GM12878 (cell line): ENCODE results near the gene SPEM2. TPM values are rescaled to one million over a fixed set of nuclear protein-coding genes. Genes with fewer than 3 reads are reported as not detected.

Experiments used
- ATAC-seq: fragments of 200-7000 bp; cut with Tn5 transposase; 3 replicates; pipeline ENCODE4 v1.9.1; 2020; ENCODE audit warnings: mild to moderate bottlenecking, moderate library complexity
- BruUV-seq: library from RNA; stranded (reverse); fragments of 400-500 nt; replicated peaks from 2 replicates; lab custom pipeline; 2021; lab: Mats Ljungman, UMichigan
- CTCF ChIA-PET: fragments of 300-600 bp; sonication (Branson Sonifier 250); formaldehyde crosslinking; extraction: SDS; loops from one replicate; lab custom pipeline; 2021; ENCODE audit warnings: inconsistent platforms; lab: Yijun Ruan, JAX
- POLR2A ChIA-PET: fragments of 350-600 bp; formaldehyde crosslinking; extraction: SDS; loops from one replicate; lab custom pipeline; 2021; ENCODE audit warnings: inconsistent platforms; lab: Charles Lee
- RAD21 ChIA-PET: fragments of 300-600 bp; sonication (Branson Sonifier 250); formaldehyde crosslinking; loops from one replicate; lab custom pipeline; 2023; ENCODE audit warnings: antibody characterized with exemption; ENCODE audit not compliant: unreplicated experiment; lab: Charles Lee
- SMC1A ChIA-PET: fragments of 300-600 bp; sonication (Branson Sonifier 250); formaldehyde crosslinking; loops from one replicate; lab custom pipeline; 2023; ENCODE audit not compliant: unreplicated experiment, uncharacterized antibody; lab: Charles Lee
- DNase-seq: peaks from one replicate; pipeline ENCODE4 v3.0.0-alpha.2; 2011; ENCODE audit warnings: low read depth, low spot score
- FAIRE-seq: peaks from 3 replicates; lab custom pipeline; 2011; peaks lifted over from hg19 to GRCh38; lab: Jason Lieb, UNC
- H2AFZ ChIP-seq: 2 replicates; pipeline ENCODE4 v1.6.0; 2011; ENCODE audit warnings: low read depth, low read length, control low read depth; ENCODE audit not compliant: control insufficient read depth
- H3K27ac ChIP-seq: 2 replicates; pipeline ENCODE4 v1.5.1; 2011; ENCODE audit warnings: control low read depth; ENCODE audit not compliant: control insufficient read depth, insufficient read depth
- H3K27me3 ChIP-seq, 2 experiments: replicated peaks in 1 of 2; 2 replicates each; pipeline versions ENCODE4 v1.6.0 to v1.6.1; 2011; ENCODE audit warnings: low read length in 1 of 2; ENCODE audit not compliant: control insufficient read depth in 2 of 2, insufficient read depth in 2 of 2
- H3K36me3 ChIP-seq, 2 experiments: 2 replicates each; pipeline ENCODE4 v1.5.1; 2011; ENCODE audit warnings: low read length in 1 of 2; ENCODE audit not compliant: control insufficient read depth in 2 of 2, insufficient read depth in 2 of 2
- H3K4me1 ChIP-seq: 2 replicates; pipeline ENCODE4 v1.6.1; 2011; ENCODE audit warnings: mild to moderate bottlenecking, low read length, moderate library complexity, mixed read lengths; ENCODE audit not compliant: control insufficient read depth, insufficient read depth
- H3K4me2 ChIP-seq: 2 replicates; pipeline ENCODE4 v1.6.0; 2011; ENCODE audit warnings: control low read depth; ENCODE audit not compliant: control insufficient read depth, insufficient read depth
- H3K4me3 ChIP-seq: fragments of 200-600 bp; sonication (generic); 2 replicates; pipeline ENCODE4 v1.5.1; 2016
- H3K79me2 ChIP-seq: 2 replicates; pipeline ENCODE4 v1.6.0; 2011; ENCODE audit warnings: low read length; ENCODE audit not compliant: control insufficient read depth, insufficient read depth
- H3K9ac ChIP-seq: 2 replicates; pipeline ENCODE4 v1.8.0; 2011; ENCODE audit warnings: low read length, control low read depth, mixed read lengths; ENCODE audit not compliant: control insufficient read depth, insufficient read depth
- H3K9me3 ChIP-seq: replicated peaks from 3 replicates; pipeline ENCODE4 v1.5.1; 2011; ENCODE audit warnings: mild to moderate bottlenecking, low read length; ENCODE audit not compliant: control insufficient read depth, insufficient read depth
- H4K20me1 ChIP-seq: 2 replicates; pipeline ENCODE4 v1.6.0; 2011; ENCODE audit not compliant: control insufficient read depth, insufficient read depth
- BRCA1 ChIP-seq: IDR thresholded peaks from 2 replicates; pipeline ENCODE4 v1.6.1; 2011; ENCODE audit warnings: low read depth, low read length, improper control_type of control experiment
- CHD2 ChIP-seq: IDR thresholded peaks from 2 replicates; pipeline ENCODE4 v1.6.1; 2011; ENCODE audit warnings: low read depth, low read length, improper control_type of control experiment, borderline replicate concordance
- EP300 ChIP-seq, 2 experiments: fragments of 150-350 bp in 1 of 2; IDR thresholded peaks; 2 replicates each; pipeline ENCODE4 v1.6.1; 2011 to 2012; ENCODE audit warnings: low read depth in 2 of 2, low read length in 2 of 2, borderline replicate concordance in 1 of 2, improper control_type of control experiment in 1 of 2, inconsistent platforms in 1 of 2; ENCODE audit not compliant: control insufficient read depth in 1 of 2
- ETV6 ChIP-seq, 2 experiments: fragments of 450-650 bp in 1 of 2; IDR thresholded peaks in 1 of 2; conservative IDR thresholded peaks in 1 of 2; 2 replicates each; pipeline ENCODE4 v1.6.1; 2014; ENCODE audit warnings: antibody characterized with exemption in 1 of 2, borderline replicate concordance in 1 of 2, low read depth in 1 of 2, mild to moderate bottlenecking in 1 of 2, moderate library complexity in 1 of 2
- IKZF1 ChIP-seq: fragments of 450-650 bp; conservative IDR thresholded peaks from 2 replicates; pipeline ENCODE4 v1.6.1; 2017; ENCODE audit warnings: antibody characterized with exemption, mild to moderate bottlenecking
- SPI1 ChIP-seq: IDR thresholded peaks from 2 replicates; pipeline ENCODE4 v1.6.1; 2011; ENCODE audit warnings: low read depth, mild to moderate bottlenecking, low read length, moderate library complexity, borderline replicate concordance; ENCODE audit not compliant: insufficient read depth
- ZBED1 ChIP-seq: IDR thresholded peaks from 2 replicates; pipeline ENCODE4 v1.6.1; 2016; ENCODE audit warnings: borderline replicate concordance
- whole genome bisulfite sequencing: methylation state at CpG from one replicate; pipeline ENCODE4 v1.1.6; 2016; ENCODE audit warnings: low lambda C conversion rate; ENCODE audit not compliant: insufficient replicate concordance, insufficient coverage; ENCODE audit errors: missing lambda C conversion rate; 5-methylcytosine and 5-hydroxymethylcytosine counted together
- in situ Hi-C: fragments of 300-500 bp; cut with MboI; formaldehyde crosslinking; loops from 9 replicates; pipeline ENCODE4 v1.14.3; 2018; ENCODE audit warnings: mixed read lengths
- intact Hi-C: fragments of 100-400 bp; cut with micrococcal nuclease; formaldehyde crosslinking; loops from one replicate; pipeline ENCODE4 v1.14.2; 2022; ENCODE audit not compliant: unreplicated experiment
- polyA plus RNA-seq, 11 experiments: library from polyadenylated mRNA; depleted of rRNA in 4 of 11; unstranded in 6 of 11; stranded (reverse) in 5 of 11; fragments of >200 nt; fragmentation: Nextera tagmentation in 4 of 11; fragmentation: Illumina TruSeq in 1 of 11; extraction: Ambion mirVana in 4 of 11; extraction: Trizol in 1 of 11; gene quantifications; 1 replicate in 1 of 11; 2 replicates in 10 of 11; pipeline versions ENCODE4 v1.2.1 to v1.2.3, GENCODE V29; 2011 to 2016; ENCODE audit warnings: inconsistent platforms in 2 of 11, missing spikeins in 2 of 11, low read depth in 1 of 11
- total RNA-seq, 4 experiments: library from RNA; depleted of rRNA in 3 of 4; stranded (reverse); fragments of >200 nt in 3 of 4; fragmentation: Illumina TruSeq in 1 of 4; extraction: Trizol in 1 of 4; gene quantifications; 2 replicates each; pipeline versions ENCODE4 v1.2.1 to v1.2.3, GENCODE V29; 2013 to 2021
- TF ChIP-seq, protein P1 (sequence below): fragments of 450-650 bp; IDR thresholded peaks from 2 replicates; pipeline ENCODE4 v1.6.1; 2018; ENCODE audit warnings: borderline replicate concordance, mild to moderate bottlenecking; ENCODE audit not compliant: partially characterized antibody
- TF ChIP-seq, protein P2 (sequence below): fragments of 450-650 bp; formaldehyde crosslinking; IDR thresholded peaks from 2 replicates; pipeline ENCODE4 v1.5.0; 2022; ENCODE audit warnings: mild to moderate bottlenecking, missing genetic modification characterization
- TF ChIP-seq, protein P3 (sequence below): fragments of 450-650 bp; formaldehyde crosslinking; IDR thresholded peaks from 2 replicates; pipeline ENCODE4 v1.4.0; 2022; ENCODE audit warnings: mild to moderate bottlenecking, moderate library complexity

Gene SPEM2
- total and polyA plus RNA-seq, 10 of the 15 experiments (the other 5 are each of a cell fraction or from before 2014, with no cell fraction given) = not detected

DNA sequence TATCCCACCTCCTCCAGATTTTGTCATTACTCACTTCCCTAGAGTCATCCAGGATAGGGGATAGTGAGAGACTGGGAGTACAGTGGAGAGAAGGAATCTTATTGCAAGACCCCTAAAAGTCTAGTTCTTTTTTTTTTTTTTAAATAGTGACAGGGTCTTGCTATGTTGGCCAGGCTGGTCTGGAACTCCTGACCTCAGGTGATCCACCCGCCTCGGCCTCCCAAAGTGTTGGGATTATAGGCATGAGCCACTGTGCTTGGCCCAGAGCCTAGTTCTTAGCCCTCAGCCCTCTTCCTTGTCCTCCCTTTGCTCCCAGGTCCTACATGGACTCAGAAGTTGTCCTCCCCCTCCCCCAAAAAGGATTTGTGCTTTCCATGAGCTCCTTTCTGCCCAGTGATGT lies 16.7 kb downstream of the SPEM2 start:
- Histone ChIP-seq H3K79me2 (no peaks in the 10 kb centered on the region; the same call in 1 of the 2 replicates), H3K9me3 (no peaks in the 10 kb centered on the region), H4K20me1 (no peaks in the 10 kb centered on the region), H3K4me1 (peaks cover 27% of the 10 kb centered on the region), H3K27me3 (peaks cover 1 to 4% of the 10 kb centered on the region in 2 experiments; a peak in 3 of 4 replicates), H2AFZ (no peak overlapping the region), H3K27ac (no peak overlapping the region), H3K4me2 (no peak overlapping the region), H3K36me3 (no peaks in the 10 kb centered on the region), H3K4me3 (no peak overlapping the region), H3K9ac (no peak overlapping the region)
- SMC1A ChIA-PET = interaction anchor here (1.1 to 1.9 kb wide), 3 partner anchors 11 to 119 kb away, joined by 3 to 8 read pairs (median 8); partner anchors contain the start of genes SLC35G6 and ZBTB4
- DNase-seq = no peak
- no peak for ATAC-seq
- RAD21 ChIA-PET = interaction anchor here (2.5 kb wide), 1 partner anchor 118 kb away, joined by 12 read pairs; the partner anchor contains the start of gene SENP3
- intact Hi-C loops (no loop called here), in situ Hi-C loops (no loop called here)
- BruUV-seq = no TSS peak
- CTCF ChIA-PET = interaction anchor here (1.0 to 2.7 kb wide), 3 partner anchors 12 to 74 kb away, joined by 3 to 20 read pairs (median 3); no protein-coding TSS in a partner anchor
- POLR2A ChIA-PET = interaction anchor here (0.7 to 8.2 kb wide), 6 partner anchors 9 to 119 kb away, joined by 3 to 63 read pairs (median 8); partner anchors contain the start of genes POLR2A and SENP3
- 95% methylated on average over 2 of the region's 2 CpGs for WGBS
- FAIRE-seq = no peak
- TF ChIP-seq EP300 (IDR thresholded peaks at IDR 0.05; ENCODE audit: borderline replicate concordance in 1 of 2, control insufficient read depth in 1 of 2, low read depth in 2 of 2, low read length in 2 of 2) (no peak), ETV6 (conservative IDR thresholded peaks at IDR 0.05 in 1 of 2, IDR thresholded peaks at IDR 0.05 in 1 of 2; ENCODE audit: borderline replicate concordance in 1 of 2, low read depth in 1 of 2) (no peak), ZBED1 (no peak), IKZF1 (no peak), CHD2 (no peak), SPI1 (no peak), BRCA1 (no peak)
- TF ChIP-seq, protein P1, sequence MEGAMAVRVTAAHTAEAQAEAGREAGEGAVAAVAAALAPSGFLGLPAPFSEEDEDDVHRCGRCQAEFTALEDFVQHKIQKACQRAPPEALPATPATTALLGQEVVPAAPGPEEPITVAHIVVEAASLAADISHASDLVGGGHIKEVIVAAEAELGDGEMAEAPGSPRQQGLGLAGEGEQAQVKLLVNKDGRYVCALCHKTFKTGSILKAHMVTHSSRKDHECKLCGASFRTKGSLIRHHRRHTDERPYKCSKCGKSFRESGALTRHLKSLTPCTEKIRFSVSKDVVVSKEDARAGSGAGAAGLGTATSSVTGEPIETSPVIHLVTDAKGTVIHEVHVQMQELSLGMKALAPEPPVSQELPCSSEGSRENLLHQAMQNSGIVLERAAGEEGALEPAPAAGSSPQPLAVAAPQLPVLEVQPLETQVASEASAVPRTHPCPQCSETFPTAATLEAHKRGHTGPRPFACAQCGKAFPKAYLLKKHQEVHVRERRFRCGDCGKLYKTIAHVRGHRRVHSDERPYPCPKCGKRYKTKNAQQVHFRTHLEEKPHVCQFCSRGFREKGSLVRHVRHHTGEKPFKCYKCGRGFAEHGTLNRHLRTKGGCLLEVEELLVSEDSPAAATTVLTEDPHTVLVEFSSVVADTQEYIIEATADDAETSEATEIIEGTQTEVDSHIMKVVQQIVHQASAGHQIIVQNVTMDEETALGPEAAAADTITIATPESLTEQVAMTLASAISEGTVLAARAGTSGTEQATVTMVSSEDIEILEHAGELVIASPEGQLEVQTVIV = no peak
- TF ChIP-seq, protein P2, sequence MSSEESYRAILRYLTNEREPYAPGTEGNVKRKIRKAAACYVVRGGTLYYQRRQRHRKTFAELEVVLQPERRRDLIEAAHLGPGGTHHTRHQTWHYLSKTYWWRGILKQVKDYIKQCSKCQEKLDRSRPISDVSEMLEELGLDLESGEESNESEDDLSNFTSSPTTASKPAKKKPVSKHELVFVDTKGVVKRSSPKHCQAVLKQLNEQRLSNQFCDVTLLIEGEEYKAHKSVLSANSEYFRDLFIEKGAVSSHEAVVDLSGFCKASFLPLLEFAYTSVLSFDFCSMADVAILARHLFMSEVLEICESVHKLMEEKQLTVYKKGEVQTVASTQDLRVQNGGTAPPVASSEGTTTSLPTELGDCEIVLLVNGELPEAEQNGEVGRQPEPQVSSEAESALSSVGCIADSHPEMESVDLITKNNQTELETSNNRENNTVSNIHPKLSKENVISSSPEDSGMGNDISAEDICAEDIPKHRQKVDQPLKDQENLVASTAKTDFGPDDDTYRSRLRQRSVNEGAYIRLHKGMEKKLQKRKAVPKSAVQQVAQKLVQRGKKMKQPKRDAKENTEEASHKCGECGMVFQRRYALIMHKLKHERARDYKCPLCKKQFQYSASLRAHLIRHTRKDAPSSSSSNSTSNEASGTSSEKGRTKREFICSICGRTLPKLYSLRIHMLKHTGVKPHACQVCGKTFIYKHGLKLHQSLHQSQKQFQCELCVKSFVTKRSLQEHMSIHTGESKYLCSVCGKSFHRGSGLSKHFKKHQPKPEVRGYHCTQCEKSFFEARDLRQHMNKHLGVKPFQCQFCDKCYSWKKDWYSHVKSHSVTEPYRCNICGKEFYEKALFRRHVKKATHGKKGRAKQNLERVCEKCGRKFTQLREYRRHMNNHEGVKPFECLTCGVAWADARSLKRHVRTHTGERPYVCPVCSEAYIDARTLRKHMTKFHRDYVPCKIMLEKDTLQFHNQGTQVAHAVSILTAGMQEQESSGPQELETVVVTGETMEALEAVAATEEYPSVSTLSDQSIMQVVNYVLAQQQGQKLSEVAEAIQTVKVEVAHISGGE (CRISPR knock-in tag) = no peak
- TF ChIP-seq, protein P3, sequence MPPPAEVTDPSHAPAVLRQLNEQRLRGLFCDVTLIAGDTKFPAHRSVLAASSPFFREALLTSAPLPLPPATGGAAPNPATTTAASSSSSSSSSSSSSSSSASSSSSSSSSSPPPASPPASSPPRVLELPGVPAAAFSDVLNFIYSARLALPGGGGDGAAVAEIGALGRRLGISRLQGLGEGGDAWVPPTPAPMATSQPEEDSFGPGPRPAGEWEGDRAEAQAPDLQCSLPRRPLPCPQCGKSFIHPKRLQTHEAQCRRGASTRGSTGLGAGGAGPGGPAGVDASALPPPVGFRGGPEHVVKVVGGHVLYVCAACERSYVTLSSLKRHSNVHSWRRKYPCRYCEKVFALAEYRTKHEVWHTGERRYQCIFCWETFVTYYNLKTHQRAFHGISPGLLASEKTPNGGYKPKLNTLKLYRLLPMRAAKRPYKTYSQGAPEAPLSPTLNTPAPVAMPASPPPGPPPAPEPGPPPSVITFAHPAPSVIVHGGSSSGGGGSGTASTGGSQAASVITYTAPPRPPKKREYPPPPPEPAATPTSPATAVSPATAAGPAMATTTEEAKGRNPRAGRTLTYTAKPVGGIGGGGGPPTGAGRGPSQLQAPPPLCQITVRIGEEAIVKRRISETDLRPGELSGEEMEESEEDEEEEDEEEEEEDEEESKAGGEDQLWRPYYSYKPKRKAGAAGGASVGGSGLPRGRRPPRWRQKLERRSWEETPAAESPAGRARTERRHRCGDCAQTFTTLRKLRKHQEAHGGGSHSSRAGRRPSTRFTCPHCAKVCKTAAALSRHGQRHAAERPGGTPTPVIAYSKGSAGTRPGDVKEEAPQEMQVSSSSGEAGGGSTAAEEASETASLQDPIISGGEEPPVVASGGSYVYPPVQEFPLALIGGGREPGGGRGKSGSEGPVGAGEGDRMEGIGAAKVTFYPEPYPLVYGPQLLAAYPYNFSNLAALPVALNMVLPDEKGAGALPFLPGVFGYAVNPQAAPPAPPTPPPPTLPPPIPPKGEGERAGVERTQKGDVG = no peak
